GM19397 (cell line): ENCODE results near the gene ANKRD11.

Experiments
- ATAC-seq: cut with Tn5 transposase; IDR thresholded peaks from one replicate; pipeline ENCODE4 v1.9.1; 2021; ENCODE audit warnings: mild to moderate bottlenecking, moderate library complexity; ENCODE audit not compliant: unreplicated experiment

Gene ANKRD11

GRCh38 chr16:89291363-89291762 is 199.0 kb downstream of the ANKRD11 start:
- no peak for ATAC-seq

DNA sequence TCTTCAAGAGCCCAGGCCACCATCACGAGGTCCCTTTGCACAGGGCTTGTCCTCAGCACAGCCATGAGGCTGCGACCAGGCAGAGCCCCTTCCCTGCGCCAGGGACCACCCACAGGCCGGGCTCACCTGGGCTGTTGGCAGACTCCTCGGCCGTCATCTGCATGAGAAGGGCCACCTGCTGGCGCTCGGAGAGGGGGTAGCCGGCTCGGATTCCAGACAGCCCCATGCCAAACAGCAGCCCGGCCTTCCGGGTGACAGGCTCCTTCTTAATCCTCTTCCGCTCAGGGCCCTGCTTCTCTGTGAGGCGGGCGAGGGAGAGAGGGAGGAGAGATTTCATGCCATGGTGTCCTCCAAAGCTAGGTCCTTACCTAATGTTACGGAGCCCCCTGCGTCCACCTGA is 199.5 kb downstream of the ANKRD11 start:
- no peak for ATAC-seq

GRCh38 chr16:89290472-89290871 is 199.9 kb downstream of the ANKRD11 start:
- ATAC-seq: no peak

DNA sequence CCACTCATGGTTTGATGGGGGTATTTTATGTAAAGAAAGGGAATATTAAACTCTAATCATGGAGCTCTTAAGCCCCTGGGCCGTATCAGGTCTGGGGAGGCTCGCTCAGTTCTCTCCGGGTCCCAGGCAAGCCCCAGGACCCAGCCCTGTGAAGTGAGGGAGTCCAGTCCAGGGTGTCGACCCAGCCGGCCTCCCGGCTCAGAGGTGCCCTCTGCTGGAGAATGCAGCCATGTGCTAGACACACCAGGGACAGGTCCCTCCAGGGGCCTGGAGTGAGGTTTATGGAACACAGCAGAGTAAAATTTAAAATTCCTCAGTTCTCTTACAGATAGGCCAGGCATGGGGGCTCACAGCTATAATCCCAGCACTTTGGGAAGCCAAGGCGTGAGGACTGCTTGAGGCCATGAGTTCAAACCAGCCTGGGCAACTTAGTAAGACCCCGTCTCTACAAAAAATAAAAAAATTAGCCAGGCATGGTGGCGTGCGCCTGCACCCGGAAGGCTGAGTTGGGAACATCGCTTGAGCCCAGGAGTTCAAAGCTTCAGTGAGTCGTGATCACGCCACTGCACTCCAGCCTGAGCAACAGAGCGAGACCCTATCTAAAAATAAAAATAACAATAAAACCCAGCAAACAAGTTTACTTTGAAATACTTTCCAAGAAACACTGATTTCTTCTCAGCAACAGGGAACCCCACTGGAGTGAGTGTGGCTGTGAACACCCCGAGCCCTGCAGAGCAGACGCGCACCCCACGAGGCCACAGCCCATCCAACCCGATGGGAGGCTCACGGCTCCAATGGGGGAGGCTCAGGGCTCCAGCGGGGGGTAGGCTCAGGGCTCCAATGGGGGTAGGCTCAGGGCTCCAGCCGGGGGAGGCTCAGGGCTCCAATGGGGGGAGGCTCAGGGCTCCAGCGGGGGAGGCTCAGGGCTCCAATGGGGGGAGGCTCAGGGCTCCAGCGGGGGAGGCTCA is 200.6 kb downstream of the ANKRD11 start:
- no peak for ATAC-seq

GRCh38 chr16:89288966-89289365 is 201.4 kb downstream of the ANKRD11 start:
- no peak for ATAC-seq

DNA sequence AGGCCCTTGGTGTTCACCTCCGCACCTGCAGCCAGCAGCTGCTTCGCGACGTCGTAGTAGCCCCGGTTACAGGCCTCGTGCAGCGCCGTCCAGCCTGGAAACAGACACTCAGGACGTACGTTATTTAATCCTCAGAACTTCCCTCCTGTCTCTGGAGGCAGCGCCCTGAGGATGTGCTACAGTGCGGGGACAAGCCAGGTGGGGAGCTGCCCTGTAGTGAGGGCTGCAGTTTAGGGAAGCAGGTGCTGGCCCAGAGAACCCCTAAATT is 201.8 kb downstream of the ANKRD11 start:
- ATAC-seq: no peak

DNA sequence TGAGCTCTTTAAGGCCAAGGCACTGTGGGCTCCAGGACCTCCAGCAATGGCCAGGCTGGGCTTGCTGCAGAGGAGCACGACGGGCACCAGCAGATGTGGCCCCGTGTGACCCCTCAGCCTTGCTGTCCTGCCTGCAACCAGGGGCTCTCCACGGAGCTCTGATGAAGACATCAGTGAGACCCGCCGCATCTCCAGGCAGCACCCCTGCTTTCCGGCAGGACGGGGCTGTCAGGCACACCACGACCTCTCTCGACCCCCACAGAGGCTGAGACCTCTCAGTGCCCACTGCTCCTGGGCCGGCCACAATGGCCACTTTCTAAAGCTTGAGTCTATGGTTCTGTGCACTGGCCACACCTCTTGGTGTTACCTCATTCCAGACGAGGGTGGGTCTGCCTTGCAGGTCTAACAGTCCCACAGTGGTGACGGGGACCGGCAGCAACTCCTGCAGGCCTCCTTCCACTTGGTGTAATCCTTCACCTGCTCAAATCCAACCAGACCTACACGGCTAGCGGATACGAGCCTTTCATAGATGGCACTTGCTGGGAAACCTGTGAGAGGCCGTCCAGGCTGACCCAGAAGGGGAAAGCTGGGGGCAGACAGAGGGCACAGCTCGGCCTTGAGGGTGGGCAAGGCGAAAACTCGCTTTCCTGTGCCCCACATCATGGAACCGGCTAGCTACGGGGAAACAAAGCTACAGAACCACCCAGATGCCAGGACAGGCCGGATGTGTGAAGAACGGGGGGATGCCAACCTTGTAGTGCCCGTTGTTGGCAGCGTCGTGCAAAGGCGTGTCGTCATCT is 202.4 kb downstream of the ANKRD11 start:
- no peak for ATAC-seq

DNA sequence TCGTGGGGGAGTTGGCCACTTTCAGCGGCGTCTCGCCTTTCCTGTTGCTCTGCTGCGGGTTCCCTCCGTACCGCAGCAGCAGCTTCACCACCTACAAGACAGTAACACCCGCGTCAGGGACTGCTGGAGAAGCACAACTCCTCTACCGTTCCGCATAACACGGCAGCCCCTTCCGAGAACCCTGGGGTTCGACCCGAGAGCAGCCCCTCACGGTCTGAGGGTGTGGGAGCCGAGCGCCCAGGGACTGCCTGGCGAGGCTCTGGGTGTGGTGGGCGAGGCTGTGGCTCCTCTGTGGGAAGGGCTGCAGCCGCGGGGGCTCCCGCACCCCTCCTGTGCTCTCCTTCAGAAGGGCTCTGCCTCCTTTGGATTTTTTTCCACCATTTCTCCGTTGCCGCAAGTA is 204.3 kb downstream of the ANKRD11 start:
- ATAC-seq: no peak

- no peak for ATAC-seq
These were observed 205.0 kb downstream of the ANKRD11 start for GRCh38 chr16:89285381-89285780.

DNA sequence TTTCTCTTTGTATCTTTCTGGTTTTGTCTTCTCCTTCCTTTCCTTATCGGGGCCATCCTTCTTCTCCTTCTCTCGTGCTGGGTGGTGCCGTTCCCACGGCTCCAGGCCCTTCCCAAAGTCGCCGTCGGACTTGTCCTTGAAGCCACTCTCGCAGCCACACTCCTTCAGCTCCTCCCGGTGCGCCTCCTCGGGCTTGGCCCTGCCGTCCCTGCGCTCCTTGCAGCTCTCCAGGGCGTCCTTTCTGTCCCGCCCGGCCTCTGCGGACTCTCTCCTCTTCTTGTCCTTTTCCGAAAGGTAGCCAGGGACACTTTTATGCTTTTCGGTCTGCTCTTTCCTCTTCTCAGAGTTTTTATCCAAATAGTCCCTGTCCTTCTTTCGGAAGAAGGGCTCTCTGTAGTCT is 206.9 kb downstream of the ANKRD11 start:
- no peak for ATAC-seq

DNA sequence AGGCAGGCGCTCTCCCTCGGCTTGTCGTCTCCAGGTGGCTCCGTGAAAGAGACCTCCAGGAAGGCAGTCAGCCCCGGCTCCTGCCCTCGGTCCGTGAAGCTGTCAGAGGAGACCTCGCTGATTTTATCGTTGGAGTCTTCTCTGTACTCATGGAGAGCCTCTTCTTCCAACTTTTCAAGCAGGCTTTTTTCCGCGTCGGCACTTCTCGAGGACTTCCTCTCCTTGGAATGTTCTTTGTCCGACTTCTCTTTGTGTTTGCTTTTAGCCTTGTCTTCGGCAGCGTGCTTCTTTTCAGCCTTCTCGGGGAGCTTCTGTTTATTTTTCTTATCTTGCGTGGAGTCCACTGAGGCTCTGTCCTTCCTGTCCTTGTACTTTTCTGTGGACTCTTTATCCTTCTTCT is 207.8 kb downstream of the ANKRD11 start:
- ATAC-seq: no peak

- no peak for ATAC-seq
These were observed 208.5 kb downstream of the ANKRD11 start for GRCh38 chr16:89281829-89282228.

GRCh38 chr16:89281189-89281577 is 209.2 kb downstream of the ANKRD11 start:
- ATAC-seq: no peak

DNA sequence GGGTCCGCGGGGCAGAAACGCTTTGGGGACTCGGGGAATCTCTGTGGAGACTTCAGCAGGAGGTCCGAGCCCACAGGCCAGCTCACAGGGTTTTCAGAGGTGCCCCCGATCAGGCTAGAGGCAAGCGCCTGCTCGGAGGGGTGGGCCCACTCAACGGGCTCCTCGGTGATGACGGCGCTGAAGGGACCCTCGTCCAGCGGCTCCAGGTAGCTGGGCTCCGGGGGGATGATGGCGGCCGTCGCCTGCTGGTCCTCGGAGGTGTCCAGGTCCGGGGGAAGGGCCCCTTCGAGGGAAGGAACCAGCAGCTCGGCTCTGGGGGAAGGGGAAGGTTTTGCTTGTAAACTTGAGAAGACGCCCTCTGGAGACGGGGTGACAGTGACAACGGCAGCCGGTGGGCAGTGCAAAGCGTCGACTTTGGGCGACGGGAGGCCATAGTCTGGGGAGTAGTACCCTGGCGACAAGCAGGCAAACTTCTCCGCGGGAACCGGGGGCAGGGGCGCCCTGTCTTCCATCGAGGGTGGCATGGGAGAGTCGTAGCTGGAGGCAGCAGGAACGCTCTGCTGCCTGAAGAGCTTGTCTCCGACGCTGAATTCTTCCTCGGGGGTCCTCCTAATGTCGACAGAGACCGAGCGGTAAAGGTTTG is 209.7 kb downstream of the ANKRD11 start:
- ATAC-seq: no peak

GRCh38 chr16:89279666-89280481 is 210.5 kb downstream of the ANKRD11 start:
- no peak for ATAC-seq

DNA sequence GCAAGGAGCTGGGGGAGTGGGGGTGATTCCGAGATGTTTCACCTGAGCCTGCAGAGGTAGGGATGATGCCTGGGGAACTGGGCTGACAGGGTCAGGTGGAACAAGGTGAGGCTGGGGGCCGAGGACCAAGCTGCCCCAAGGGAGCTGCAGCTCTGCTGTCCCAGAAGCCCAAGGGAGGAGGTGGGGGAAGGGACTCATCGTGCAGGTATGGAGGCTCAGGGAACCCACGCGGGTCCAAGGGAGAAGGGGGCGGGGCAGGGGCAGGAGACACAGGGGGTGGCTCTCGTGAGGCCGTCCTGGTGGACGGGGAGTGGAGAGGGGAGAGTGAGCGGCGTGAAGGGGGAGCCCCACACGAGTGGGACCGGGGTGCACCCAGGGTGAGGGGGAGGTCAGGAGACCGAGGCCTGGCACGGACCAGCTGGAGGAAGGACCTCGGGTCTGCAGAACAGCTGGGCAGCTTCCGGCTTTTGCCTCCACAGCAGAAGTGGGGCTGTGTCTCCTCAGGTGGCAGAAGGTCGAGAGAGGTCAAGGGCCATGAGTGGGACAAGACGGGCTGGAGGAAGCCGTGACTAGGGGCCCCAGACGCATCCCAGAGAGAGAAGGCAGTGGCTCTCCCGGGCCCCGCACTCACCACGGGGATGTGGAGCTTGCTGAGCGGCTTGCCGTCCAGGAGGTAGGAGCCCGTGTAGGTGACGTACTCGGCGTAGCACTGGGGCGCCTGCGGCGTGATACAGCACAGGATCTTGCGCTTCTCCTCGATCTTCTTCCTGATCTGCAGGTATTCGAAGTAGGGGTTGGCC is 211.7 kb downstream of the ANKRD11 start:
- no peak for ATAC-seq

DNA sequence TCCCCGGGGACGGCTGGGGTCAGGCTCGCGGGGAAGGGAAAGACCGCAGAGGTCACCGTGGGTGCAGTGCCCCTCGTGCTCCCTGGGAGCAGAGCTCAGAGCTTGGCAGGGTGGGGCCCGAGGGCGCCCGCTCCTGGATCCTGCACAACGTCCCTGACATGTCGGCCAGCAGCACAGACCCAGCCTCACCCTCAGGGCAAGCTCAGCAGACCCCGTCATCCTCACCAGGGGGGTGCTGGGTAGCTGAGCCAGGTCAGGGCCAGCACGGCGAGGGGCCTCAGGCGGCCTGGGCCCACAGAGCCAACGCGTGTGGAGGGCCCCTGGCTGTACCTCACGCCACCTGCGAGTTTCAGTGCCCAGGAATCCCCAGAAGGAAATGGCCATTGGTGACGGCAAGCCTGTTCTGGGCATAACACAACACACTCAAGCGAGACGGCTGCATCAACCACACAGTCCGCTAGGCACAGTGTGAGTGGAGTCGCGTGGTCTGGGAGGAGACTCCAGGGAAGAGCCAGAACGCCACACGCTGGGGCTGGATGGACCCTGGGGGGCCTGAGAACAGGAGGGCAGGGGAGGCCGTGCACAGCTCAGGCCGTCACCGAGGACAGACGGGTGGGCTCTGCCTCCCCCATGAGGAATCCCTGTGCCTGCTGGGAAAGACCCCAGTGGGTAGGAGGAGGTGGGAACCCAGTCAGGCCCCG is 212.6 kb downstream of the ANKRD11 start:
- no peak for ATAC-seq

DNA sequence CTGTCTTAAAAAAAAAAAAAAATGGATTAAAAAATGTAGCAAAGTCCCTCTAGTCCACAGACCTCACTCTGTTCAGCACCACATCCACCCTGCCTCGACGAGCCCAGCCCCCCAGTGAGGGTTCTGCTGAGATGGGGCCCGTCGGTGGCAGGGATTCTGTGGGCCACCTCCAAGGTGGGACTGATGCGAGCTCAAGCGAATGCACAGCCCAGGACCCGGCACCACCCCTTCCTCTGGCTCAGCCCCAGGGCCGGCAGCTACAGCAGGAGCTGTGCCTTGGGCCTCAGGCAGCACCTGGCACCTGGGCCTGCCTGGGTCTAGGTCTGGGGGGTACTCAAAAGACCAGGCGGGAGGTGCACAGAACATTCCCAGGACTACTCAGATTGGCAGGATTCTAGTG is 213.3 kb downstream of the ANKRD11 start:
- no peak for ATAC-seq
